PC-3 (cell line): ENCODE measurements around the gene CPB2. TPM values are rescaled to one million over a fixed set of nuclear protein-coding genes. Genes with fewer than 3 reads are reported as not detected.

ENCODE experiments used
- ATAC-seq: fragments of 200-7000 bp; cut with Tn5 transposase; 2 replicates; pipeline ENCODE4 v1.9.1; 2020; ENCODE audit warnings: mild to moderate bottlenecking, moderate library complexity
- BruUV-seq: library from RNA; stranded (reverse); fragments of 400-500 nt; replicated peaks from 2 replicates; lab custom pipeline; 2021; lab: Mats Ljungman, UMichigan
- CTCF ChIA-PET: fragments of 300-600 bp; sonication (Branson Sonifier 250); formaldehyde crosslinking; loops from one replicate; lab custom pipeline; 2022; ENCODE audit warnings: antibody characterized with exemption; lab: Charles Lee
- POLR2A ChIA-PET: fragments of 300-600 bp; sonication (Branson Sonifier 250); formaldehyde crosslinking; loops from one replicate; lab custom pipeline; 2022; ENCODE audit warnings: antibody characterized with exemption; ENCODE audit not compliant: unreplicated experiment; lab: Charles Lee
- DNase-seq: peaks from one replicate; pipeline ENCODE4 v3.0.0-alpha.2; 2015
- H2AFZ ChIP-seq: fragments of 300-600 bp; sonication (generic); 2 replicates; pipeline ENCODE4 v1.6.0; 2016; ENCODE audit warnings: antibody characterized with exemption, low read length
- H3F3A ChIP-seq: fragments of 300-600 bp; sonication (generic); one replicate; pipeline ENCODE4 v1.6.0; 2017; ENCODE audit warnings: antibody characterized with exemption, low read length, control low read depth, mild to moderate bottlenecking; ENCODE audit not compliant: unreplicated experiment
- H3K27ac ChIP-seq: fragments of 300-600 bp; sonication (generic); 2 replicates; pipeline ENCODE4 v1.5.1; 2016; ENCODE audit warnings: mild to moderate bottlenecking, low read length
- H3K27me3 ChIP-seq: fragments of 300-600 bp; sonication (generic); 2 replicates; pipeline ENCODE4 v1.6.1; 2016; ENCODE audit warnings: low read length, mixed read lengths
- H3K36me3 ChIP-seq: fragments of 300-600 bp; sonication (generic); 2 replicates; pipeline ENCODE4 v1.6.1; 2016; ENCODE audit warnings: low read depth, mixed run types, low read length, mixed read lengths
- H3K4me1 ChIP-seq: fragments of 300-600 bp; sonication (generic); 2 replicates; pipeline ENCODE4 v1.5.1; 2016; ENCODE audit warnings: low read length; ENCODE audit not compliant: insufficient read depth
- H3K4me2 ChIP-seq: fragments of 300-600 bp; sonication (generic); 2 replicates; pipeline ENCODE4 v1.6.0; 2016; ENCODE audit warnings: low read length
- H3K4me3 ChIP-seq: fragments of 300-600 bp; sonication (generic); 2 replicates; pipeline ENCODE4 v1.5.1; 2016; ENCODE audit warnings: mild to moderate bottlenecking, low read length, mixed read lengths
- H3K79me2 ChIP-seq: fragments of 300-600 bp; sonication (generic); 2 replicates; pipeline ENCODE4 v1.6.1; 2017; ENCODE audit warnings: low read length, mixed read lengths
- H3K9ac ChIP-seq: fragments of 300-600 bp; sonication (generic); 2 replicates; pipeline ENCODE4 v1.6.0; 2016; ENCODE audit warnings: mild to moderate bottlenecking, low read length
- H3K9me2 ChIP-seq: fragments of 300-600 bp; sonication (generic); replicated peaks from 2 replicates; pipeline ENCODE4 v1.6.1; 2016; ENCODE audit warnings: mixed run types, low read length, mixed read lengths
- H3K9me3 ChIP-seq: fragments of 300-600 bp; sonication (generic); 2 replicates; pipeline ENCODE4 v1.6.1; 2016; ENCODE audit warnings: low read length, mixed read lengths
- H4K20me1 ChIP-seq: fragments of 300-600 bp; sonication (generic); 2 replicates; pipeline ENCODE4 v1.6.1; 2016; ENCODE audit warnings: low read length, mixed read lengths
- CTCF ChIP-seq: fragments of 300-600 bp; sonication (generic); conservative IDR thresholded peaks from 2 replicates; pipeline ENCODE4 v1.5.1; 2017; ENCODE audit warnings: antibody characterized with exemption, low read depth, mild to moderate bottlenecking, low read length
- EZH2 ChIP-seq: fragments of 300-600 bp; sonication (generic); IDR thresholded peaks from one replicate; pipeline ENCODE4 v1.6.1; 2017; ENCODE audit warnings: antibody characterized with exemption, mild to moderate bottlenecking, low read length; ENCODE audit not compliant: unreplicated experiment
- EZH2phosphoT487 ChIP-seq: fragments of 300-600 bp; sonication (generic); IDR thresholded peaks from 2 replicates; pipeline ENCODE4 v1.6.1; 2018; ENCODE audit warnings: mild to moderate bottlenecking, antibody characterized with exemption, low read length, borderline replicate concordance
- intact Hi-C: fragments of 100-400 bp; cut with micrococcal nuclease; formaldehyde crosslinking; loops from 2 replicates; pipeline ENCODE4 v1.9.0; 2023
- total RNA-seq: library from RNA; depleted of rRNA; stranded (reverse); fragments of >200 nt; gene quantifications from 2 replicates; pipeline ENCODE4 v1.2.3, GENCODE V29; 2014

Gene CPB2
- total RNA-seq, 1 experiment from 2014 or later: not detected

- no TSS peak for BruUV-seq
- no peak for ATAC-seq
- CTCF ChIA-PET: no interaction called here
- Histone ChIP-seq H2AFZ (no peak overlapping the region), H3K36me3 (no peaks in the 10 kb centered on the region), H3K27ac (no peak overlapping the region), H3K4me2 (no peak overlapping the region), H3K4me3 (no peak overlapping the region), H3F3A (no peaks in the 10 kb centered on the region), H4K20me1 (no peaks in the 10 kb centered on the region), H3K9ac (no peak overlapping the region), H3K9me3 (no peaks in the 10 kb centered on the region), H3K27me3 (no peaks in the 10 kb centered on the region), H3K79me2 (no peaks in the 10 kb centered on the region), H3K9me2 (no peaks in the 10 kb centered on the region), H3K4me1 (no peaks in the 10 kb centered on the region)
- POLR2A ChIA-PET: no interaction called here
- no peak for DNase-seq
- no peak for TF ChIP-seq EZH2
- no peak for TF ChIP-seq CTCF
- intact Hi-C loops: no loop called here
Observed at GRCh38 chr13:46079770-46080169, 25.1 kb downstream of the CPB2 start.

GRCh38 chr13:46077265-46077664 is 27.6 kb downstream of the CPB2 start:
- ATAC-seq: no peak
- POLR2A ChIA-PET: no interaction called here

GRCh38 chr13:46076827-46077226 is 28.0 kb downstream of the CPB2 start:
- Histone ChIP-seq H3K9me2 (no peaks in the 10 kb centered on the region), H2AFZ (no peak overlapping the region), H3K4me3 (no peak overlapping the region), H3K4me1 (no peaks in the 10 kb centered on the region), H3K4me2 (no peak overlapping the region), H4K20me1 (no peaks in the 10 kb centered on the region), H3K36me3 (no peaks in the 10 kb centered on the region), H3K79me2 (no peaks in the 10 kb centered on the region), H3K9me3 (no peaks in the 10 kb centered on the region), H3F3A (no peaks in the 10 kb centered on the region), H3K27ac (no peak overlapping the region), H3K9ac (no peak overlapping the region), H3K27me3 (no peaks in the 10 kb centered on the region)
- TF ChIP-seq CTCF: no peak
- no peak for TF ChIP-seq EZH2
- TF ChIP-seq EZH2phosphoT487: no peak
- BruUV-seq: no TSS peak
- ATAC-seq: no peak
- DNase-seq: no peak
- intact Hi-C loops: no loop called here
- CTCF ChIA-PET: no interaction called here
- POLR2A ChIA-PET: no interaction called here

More at GRCh38 chr13:46077265-46077664, 27.6 kb downstream of the CPB2 start:
- H3K9ac ChIP-seq: no peak overlapping the region
- no peak overlapping the region for H3K27ac ChIP-seq
- no peak for TF ChIP-seq EZH2phosphoT487
- no peak for TF ChIP-seq CTCF
- no peak for TF ChIP-seq EZH2
- no peaks in the 10 kb centered on the region for H4K20me1 ChIP-seq
- no peak overlapping the region for H3K4me3 ChIP-seq
- H2AFZ ChIP-seq: no peak overlapping the region
- no peaks in the 10 kb centered on the region for H3K9me3 ChIP-seq
- no peaks in the 10 kb centered on the region for H3K4me1 ChIP-seq
- no peak for DNase-seq
- no peaks in the 10 kb centered on the region for H3K36me3 ChIP-seq
- intact Hi-C loops: no loop called here
- H3K27me3 ChIP-seq: no peaks in the 10 kb centered on the region
- CTCF ChIA-PET: no interaction called here
- no peak overlapping the region for H3K4me2 ChIP-seq
- H3K79me2 ChIP-seq: no peaks in the 10 kb centered on the region
- no peaks in the 10 kb centered on the region for H3F3A ChIP-seq
- H3K9me2 ChIP-seq: no peaks in the 10 kb centered on the region
- no TSS peak for BruUV-seq
